Neural cell (in vitro differentiated cells): ENCODE measurements around the gene CPM. TPM values are rescaled to one million over a fixed set of nuclear protein-coding genes. Genes with fewer than 3 reads are reported as not detected.

Experiments
- H2AFZ ChIP-seq: fragments of 200-600, 300-800 bp; sonication (generic), shearing (Covaris generic); 2 replicates; pipeline ENCODE4 v1.6.0; 2014; ENCODE audit warnings: low read depth, mild to moderate bottlenecking, antibody characterized with exemption, low read length, moderate library complexity
- H3F3A ChIP-seq: fragments of 200-600 bp; shearing (Covaris generic); 2 replicates; pipeline ENCODE4 v1.6.1; 2016; ENCODE audit warnings: mild to moderate bottlenecking, moderate library complexity, mixed read lengths, antibody characterized with exemption, low read length; ENCODE audit not compliant: insufficient read depth, poor library complexity, severe bottlenecking
- H3K27ac ChIP-seq: fragments of 200-600, 300-800 bp; sonication (generic), shearing (Covaris generic); 2 replicates; pipeline ENCODE4 v1.5.1; 2014; ENCODE audit warnings: mild to moderate bottlenecking, low read length, moderate library complexity
- H3K27me3 ChIP-seq: fragments of 300-800, 200-600 bp; sonication (generic), shearing (Covaris generic); 2 replicates; pipeline ENCODE4 v1.6.0; 2014; ENCODE audit warnings: mild to moderate bottlenecking, low read depth, low read length, moderate library complexity; ENCODE audit not compliant: insufficient read depth
- H3K36me3 ChIP-seq: fragments of 300-800, 200-600 bp; sonication (generic), shearing (Covaris generic); 2 replicates; pipeline ENCODE4 v1.5.1; 2014; ENCODE audit warnings: mild to moderate bottlenecking, antibody characterized with exemption, low read length, moderate library complexity; ENCODE audit not compliant: insufficient read depth
- H3K4me2 ChIP-seq: fragments of 300-800, 200-600 bp; sonication (generic), shearing (Covaris generic); 2 replicates; pipeline ENCODE4 v1.6.0; 2014; ENCODE audit warnings: mild to moderate bottlenecking, low read length
- H3K4me3 ChIP-seq: fragments of 300-800, 200-600 bp; sonication (generic), shearing (Covaris generic); 2 replicates; pipeline ENCODE4 v1.5.1; 2014; ENCODE audit warnings: mild to moderate bottlenecking, low read length, moderate library complexity
- H3K79me2 ChIP-seq: fragments of 200-600 bp; shearing (Covaris generic); replicated peaks from 2 replicates; pipeline ENCODE4 v1.6.0; 2014; ENCODE audit warnings: mild to moderate bottlenecking, low read length, moderate library complexity; ENCODE audit not compliant: insufficient read depth
- H3K9ac ChIP-seq: fragments of 300-800, 200-600 bp; sonication (generic), shearing (Covaris generic); 2 replicates; pipeline ENCODE4 v1.6.1; 2016; ENCODE audit warnings: mild to moderate bottlenecking, low read length, mixed read lengths
- H3K9me2 ChIP-seq: fragments of 200-600 bp; shearing (Covaris generic); 2 replicates; pipeline ENCODE4 v1.6.1; 2016; ENCODE audit warnings: mild to moderate bottlenecking, low read length, mixed read lengths; ENCODE audit not compliant: insufficient read depth
- H3K9me3 ChIP-seq: fragments of 200-600, 300-800 bp; sonication (generic), shearing (Covaris generic); 2 replicates; pipeline ENCODE4 v1.6.1; 2016; ENCODE audit warnings: mild to moderate bottlenecking, mixed run types, low read length, moderate library complexity, mixed read lengths
- H4K20me1 ChIP-seq: fragments of 200-600 bp; shearing (Covaris generic); 2 replicates; pipeline ENCODE4 v1.6.1; 2016; ENCODE audit warnings: mild to moderate bottlenecking, mixed run types; ENCODE audit not compliant: insufficient read depth
- EP300 ChIP-seq: fragments of 450-650 bp; conservative IDR thresholded peaks from 2 replicates; pipeline ENCODE4 v1.6.1; 2014; ENCODE audit warnings: antibody characterized with exemption, mild to moderate bottlenecking, moderate library complexity; ENCODE audit not compliant: poor library complexity, severe bottlenecking
- EZH2 ChIP-seq: fragments of 200-600, 300-800 bp; shearing (Covaris generic), sonication (generic); IDR thresholded peaks from 2 replicates; pipeline ENCODE4 v1.6.1; 2014; ENCODE audit warnings: antibody characterized with exemption, low read length, borderline replicate concordance, mild to moderate bottlenecking; ENCODE audit not compliant: insufficient read depth, poor library complexity, severe bottlenecking
- MXI1 ChIP-seq: fragments of 450-650 bp; conservative IDR thresholded peaks from 2 replicates; pipeline ENCODE4 v1.6.1; 2014; ENCODE audit warnings: antibody characterized with exemption, mild to moderate bottlenecking; ENCODE audit not compliant: poor library complexity, severe bottlenecking
- POLR2AphosphoS5 ChIP-seq: IDR thresholded peaks from 2 replicates; pipeline ENCODE4 v1.6.1; 2012
- RAD21 ChIP-seq: fragments of 450-650 bp; conservative IDR thresholded peaks from 2 replicates; pipeline ENCODE4 v1.6.1; 2014; ENCODE audit warnings: antibody characterized with exemption, mild to moderate bottlenecking, moderate library complexity
- SMC3 ChIP-seq: fragments of 450-650 bp; conservative IDR thresholded peaks from 2 replicates; pipeline ENCODE4 v1.6.1; 2014; ENCODE audit warnings: antibody characterized with exemption, mild to moderate bottlenecking, moderate library complexity; ENCODE audit not compliant: poor library complexity
- TAF1 ChIP-seq: IDR thresholded peaks from 2 replicates; pipeline ENCODE4 v1.6.1; 2012; ENCODE audit warnings: low read depth
- polyA plus RNA-seq: library from polyadenylated mRNA; depleted of rRNA; stranded (reverse); fragments of >200 nt; gene quantifications from 2 replicates; pipeline ENCODE4 v1.2.3, GENCODE V29; 2014
- TF ChIP-seq, protein P1 (sequence below): fragments of 450-650 bp; IDR thresholded peaks from 2 replicates; pipeline ENCODE4 v1.5.1; 2014; ENCODE audit warnings: antibody characterized with exemption, mild to moderate bottlenecking, moderate library complexity; ENCODE audit not compliant: poor library complexity, severe bottlenecking
- TF ChIP-seq, protein P2 (sequence below): IDR thresholded peaks from 2 replicates; pipeline ENCODE4 v1.6.1; 2012; ENCODE audit warnings: borderline replicate concordance

Gene CPM
- polyA plus RNA-seq, 1 donor from 2014 or later: not detected

DNA sequence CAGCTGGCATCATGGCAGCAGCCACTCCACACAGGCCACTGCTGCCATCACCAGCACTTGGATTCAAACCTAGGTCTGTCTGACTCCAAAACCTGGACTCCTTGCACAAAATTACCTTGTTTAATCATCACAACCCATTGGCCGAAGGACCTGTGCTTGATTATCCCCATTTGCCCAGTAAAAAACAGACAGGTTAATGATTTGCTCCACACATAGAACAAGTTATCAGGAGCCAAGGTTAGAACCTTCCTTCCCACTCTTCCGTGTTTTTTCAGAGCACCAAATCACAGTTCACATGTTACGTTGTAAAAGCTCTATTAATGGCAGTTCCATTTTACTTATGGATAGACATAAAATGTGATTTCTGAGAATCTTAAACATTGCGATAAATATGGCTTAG is 23.5 kb upstream of the CPM start:
- H3K9me3 ChIP-seq: no peaks in the 10 kb centered on the region
- no peaks in the 10 kb centered on the region for H3K27me3 ChIP-seq
- TF ChIP-seq, protein P1, sequence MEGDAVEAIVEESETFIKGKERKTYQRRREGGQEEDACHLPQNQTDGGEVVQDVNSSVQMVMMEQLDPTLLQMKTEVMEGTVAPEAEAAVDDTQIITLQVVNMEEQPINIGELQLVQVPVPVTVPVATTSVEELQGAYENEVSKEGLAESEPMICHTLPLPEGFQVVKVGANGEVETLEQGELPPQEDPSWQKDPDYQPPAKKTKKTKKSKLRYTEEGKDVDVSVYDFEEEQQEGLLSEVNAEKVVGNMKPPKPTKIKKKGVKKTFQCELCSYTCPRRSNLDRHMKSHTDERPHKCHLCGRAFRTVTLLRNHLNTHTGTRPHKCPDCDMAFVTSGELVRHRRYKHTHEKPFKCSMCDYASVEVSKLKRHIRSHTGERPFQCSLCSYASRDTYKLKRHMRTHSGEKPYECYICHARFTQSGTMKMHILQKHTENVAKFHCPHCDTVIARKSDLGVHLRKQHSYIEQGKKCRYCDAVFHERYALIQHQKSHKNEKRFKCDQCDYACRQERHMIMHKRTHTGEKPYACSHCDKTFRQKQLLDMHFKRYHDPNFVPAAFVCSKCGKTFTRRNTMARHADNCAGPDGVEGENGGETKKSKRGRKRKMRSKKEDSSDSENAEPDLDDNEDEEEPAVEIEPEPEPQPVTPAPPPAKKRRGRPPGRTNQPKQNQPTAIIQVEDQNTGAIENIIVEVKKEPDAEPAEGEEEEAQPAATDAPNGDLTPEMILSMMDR: no peak
- TF ChIP-seq SMC3 (no peak), RAD21 (no peak), MXI1 (no peak), TAF1 (no peak), POLR2AphosphoS5 (no peak), EZH2 (no peak), EP300 (no peak)
- TF ChIP-seq, protein P2, sequence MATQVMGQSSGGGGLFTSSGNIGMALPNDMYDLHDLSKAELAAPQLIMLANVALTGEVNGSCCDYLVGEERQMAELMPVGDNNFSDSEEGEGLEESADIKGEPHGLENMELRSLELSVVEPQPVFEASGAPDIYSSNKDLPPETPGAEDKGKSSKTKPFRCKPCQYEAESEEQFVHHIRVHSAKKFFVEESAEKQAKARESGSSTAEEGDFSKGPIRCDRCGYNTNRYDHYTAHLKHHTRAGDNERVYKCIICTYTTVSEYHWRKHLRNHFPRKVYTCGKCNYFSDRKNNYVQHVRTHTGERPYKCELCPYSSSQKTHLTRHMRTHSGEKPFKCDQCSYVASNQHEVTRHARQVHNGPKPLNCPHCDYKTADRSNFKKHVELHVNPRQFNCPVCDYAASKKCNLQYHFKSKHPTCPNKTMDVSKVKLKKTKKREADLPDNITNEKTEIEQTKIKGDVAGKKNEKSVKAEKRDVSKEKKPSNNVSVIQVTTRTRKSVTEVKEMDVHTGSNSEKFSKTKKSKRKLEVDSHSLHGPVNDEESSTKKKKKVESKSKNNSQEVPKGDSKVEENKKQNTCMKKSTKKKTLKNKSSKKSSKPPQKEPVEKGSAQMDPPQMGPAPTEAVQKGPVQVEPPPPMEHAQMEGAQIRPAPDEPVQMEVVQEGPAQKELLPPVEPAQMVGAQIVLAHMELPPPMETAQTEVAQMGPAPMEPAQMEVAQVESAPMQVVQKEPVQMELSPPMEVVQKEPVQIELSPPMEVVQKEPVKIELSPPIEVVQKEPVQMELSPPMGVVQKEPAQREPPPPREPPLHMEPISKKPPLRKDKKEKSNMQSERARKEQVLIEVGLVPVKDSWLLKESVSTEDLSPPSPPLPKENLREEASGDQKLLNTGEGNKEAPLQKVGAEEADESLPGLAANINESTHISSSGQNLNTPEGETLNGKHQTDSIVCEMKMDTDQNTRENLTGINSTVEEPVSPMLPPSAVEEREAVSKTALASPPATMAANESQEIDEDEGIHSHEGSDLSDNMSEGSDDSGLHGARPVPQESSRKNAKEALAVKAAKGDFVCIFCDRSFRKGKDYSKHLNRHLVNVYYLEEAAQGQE: no peak
- H3K27ac ChIP-seq: no peak overlapping the region
- H4K20me1 ChIP-seq: no peaks in the 10 kb centered on the region
- H3K9me2 ChIP-seq: no peaks in the 10 kb centered on the region
- no peak overlapping the region for H2AFZ ChIP-seq
- no peak overlapping the region for H3K9ac ChIP-seq
- H3K4me2 ChIP-seq: no peak overlapping the region
- H3K4me3 ChIP-seq: no peak overlapping the region
- no peaks in the 10 kb centered on the region for H3K79me2 ChIP-seq
- H3K36me3 ChIP-seq: no peaks in the 10 kb centered on the region
- H3F3A ChIP-seq: no peaks in the 10 kb centered on the region

DNA sequence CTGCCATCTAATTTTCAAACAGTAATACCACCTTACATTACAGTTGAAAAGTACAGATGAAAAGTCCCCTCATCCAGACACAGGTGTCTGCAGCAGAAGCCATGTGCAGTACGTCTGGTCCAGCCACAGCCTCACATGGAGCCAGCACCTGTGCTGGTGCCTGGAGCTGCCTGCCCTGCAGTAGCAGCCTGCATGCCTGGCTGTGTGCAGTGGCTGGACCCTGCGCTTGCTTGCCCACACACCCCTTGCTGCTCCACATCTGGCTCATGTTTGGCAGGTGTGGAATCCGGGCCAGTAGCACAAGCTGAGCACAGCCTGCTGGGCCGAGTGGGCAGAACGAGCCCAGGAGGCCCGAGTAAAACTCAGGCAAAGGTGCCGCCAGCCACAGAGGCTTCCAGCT is 21.8 kb upstream of the CPM start:
- Histone ChIP-seq H3K9me2 (no peaks in the 10 kb centered on the region), H3K79me2 (no peaks in the 10 kb centered on the region), H3K4me2 (no peak overlapping the region), H4K20me1 (no peaks in the 10 kb centered on the region), H3K27ac (no peak overlapping the region), H3F3A (no peaks in the 10 kb centered on the region), H3K4me3 (no peak overlapping the region), H3K36me3 (no peaks in the 10 kb centered on the region), H3K9ac (no peak overlapping the region), H3K27me3 (no peaks in the 10 kb centered on the region), H3K9me3 (no peaks in the 10 kb centered on the region), H2AFZ (no peak overlapping the region)
- TF ChIP-seq TAF1: no peak
- TF ChIP-seq, protein P2: no peak
- TF ChIP-seq, protein P1: no peak
- TF ChIP-seq SMC3: no peak
- no peak for TF ChIP-seq POLR2AphosphoS5
- TF ChIP-seq RAD21: no peak
- no peak for TF ChIP-seq EZH2
- TF ChIP-seq EP300: no peak
- TF ChIP-seq MXI1: no peak
